ENCODE results near the gene SHMT2. TPM values are rescaled to one million over a fixed set of nuclear protein-coding genes. Genes with fewer than 3 reads are reported as not detected.

SHMT2 gene
- total and polyA plus RNA-seq, 9 of the 15 experiments (the other 6 are each of a cell fraction or from before 2014, with no cell fraction given) = 46.1 to 319 (median 115) TPM

DNA sequence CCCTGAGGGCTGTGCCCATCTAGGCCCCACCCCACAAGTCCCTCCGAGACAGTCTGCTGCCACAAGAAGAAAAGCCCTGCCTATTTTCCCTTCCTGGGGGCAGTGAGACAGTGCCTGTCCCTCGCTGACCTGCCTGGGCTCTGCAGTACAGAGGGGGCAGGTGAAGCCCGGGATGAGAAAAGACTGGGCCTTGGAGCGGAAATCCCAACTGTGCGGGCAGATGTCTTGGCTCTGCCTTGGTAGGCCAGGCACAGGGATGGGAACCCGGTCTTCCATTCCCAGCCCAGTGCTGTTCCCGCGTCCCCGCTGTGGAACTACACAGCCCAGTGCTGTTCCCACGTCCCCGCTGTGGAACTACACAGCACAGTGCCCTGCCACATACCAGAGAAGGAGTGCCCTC is 25.7 kb upstream of the SHMT2 start:
- no peak overlapping the region for H3K4me2 ChIP-seq (ENCODE audit: insufficient read depth, low read length)
- no peaks in the 10 kb centered on the region for H3K79me2 ChIP-seq (ENCODE audit: control insufficient read depth, insufficient read depth, low read length)
- no peak overlapping the region for H2AFZ ChIP-seq (ENCODE audit: low read depth, low read length)
- WGBS (ENCODE audit: insufficient coverage, low coverage, missing lambda C conversion rate) = 3% methylated on average over 11 of the region's 11 CpGs
- BruUV-seq (replicated peaks) = no TSS peak
- H3K4me1 ChIP-seq (replicated peaks in 1 of 2; ENCODE audit: control insufficient read depth in 2 of 2, insufficient read depth in 2 of 2, low read length in 2 of 2) = peaks cover 0 to 34% of the 10 kb centered on the region in 2 experiments; a peak in 2 of 5 replicates
- TF ChIP-seq, protein P1, sequence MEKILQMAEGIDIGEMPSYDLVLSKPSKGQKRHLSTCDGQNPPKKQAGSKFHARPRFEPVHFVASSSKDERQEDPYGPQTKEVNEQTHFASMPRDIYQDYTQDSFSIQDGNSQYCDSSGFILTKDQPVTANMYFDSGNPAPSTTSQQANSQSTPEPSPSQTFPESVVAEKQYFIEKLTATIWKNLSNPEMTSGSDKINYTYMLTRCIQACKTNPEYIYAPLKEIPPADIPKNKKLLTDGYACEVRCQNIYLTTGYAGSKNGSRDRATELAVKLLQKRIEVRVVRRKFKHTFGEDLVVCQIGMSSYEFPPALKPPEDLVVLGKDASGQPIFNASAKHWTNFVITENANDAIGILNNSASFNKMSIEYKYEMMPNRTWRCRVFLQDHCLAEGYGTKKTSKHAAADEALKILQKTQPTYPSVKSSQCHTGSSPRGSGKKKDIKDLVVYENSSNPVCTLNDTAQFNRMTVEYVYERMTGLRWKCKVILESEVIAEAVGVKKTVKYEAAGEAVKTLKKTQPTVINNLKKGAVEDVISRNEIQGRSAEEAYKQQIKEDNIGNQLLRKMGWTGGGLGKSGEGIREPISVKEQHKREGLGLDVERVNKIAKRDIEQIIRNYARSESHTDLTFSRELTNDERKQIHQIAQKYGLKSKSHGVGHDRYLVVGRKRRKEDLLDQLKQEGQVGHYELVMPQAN (IDR thresholded peaks at IDR 0.05; ENCODE audit: borderline replicate concordance) = no peak
- TF ChIP-seq DPF2 (IDR thresholded peaks at IDR 0.05) = no peak
- H4K20me1 ChIP-seq (replicated peaks; ENCODE audit: control insufficient read depth, insufficient read depth, low read length) = peaks cover 18% of the 10 kb centered on the region
- intact Hi-C loops (cut with micrococcal nuclease) = no loop called here
- H3K9me3 ChIP-seq (replicated peaks; ENCODE audit: control insufficient read depth, insufficient read depth, low read depth, low read length) = no peaks in the 10 kb centered on the region
- H3K4me3 ChIP-seq = no peak overlapping the region
- in situ Hi-C loops (cut with MboI) = no loop called here
- DNase-seq (ENCODE audit: extremely low read depth in 1 of 4, low spot score in 3 of 4) = no peak
- peaks cover 52 to 90% of the 10 kb centered on the region in 2 experiments; a peak in 4 of 5 replicates for H3K27me3 ChIP-seq (ENCODE audit: control insufficient read depth in 2 of 2, insufficient read depth in 2 of 2, low read length in 2 of 2)
- ATAC-seq = no peak
- no peak for FAIRE-seq
- H3K9ac ChIP-seq (ENCODE audit: insufficient read depth in 1 of 2, low read depth in 2 of 2, low read length in 2 of 2) = no peak overlapping the region
- POLR2A ChIA-PET = no interaction called here
- H3K27ac ChIP-seq (ENCODE audit: extremely low read depth, low read depth, low read length) = no peak overlapping the region
- H3K36me3 ChIP-seq (ENCODE audit: control insufficient read depth, insufficient read depth, low read length) = no peaks in the 10 kb centered on the region
- peaks cover 1% of the 10 kb centered on the region for H3K9me1 ChIP-seq (ENCODE audit: control insufficient read depth, insufficient read depth, low read length)
- CTCF ChIA-PET (ENCODE audit: low intra/inter-chr PET ratio) = interaction anchor here (0.6 kb wide), 1 partner anchor 35 kb away, joined by 3 read pairs; no protein-coding TSS in a partner anchor

DNA sequence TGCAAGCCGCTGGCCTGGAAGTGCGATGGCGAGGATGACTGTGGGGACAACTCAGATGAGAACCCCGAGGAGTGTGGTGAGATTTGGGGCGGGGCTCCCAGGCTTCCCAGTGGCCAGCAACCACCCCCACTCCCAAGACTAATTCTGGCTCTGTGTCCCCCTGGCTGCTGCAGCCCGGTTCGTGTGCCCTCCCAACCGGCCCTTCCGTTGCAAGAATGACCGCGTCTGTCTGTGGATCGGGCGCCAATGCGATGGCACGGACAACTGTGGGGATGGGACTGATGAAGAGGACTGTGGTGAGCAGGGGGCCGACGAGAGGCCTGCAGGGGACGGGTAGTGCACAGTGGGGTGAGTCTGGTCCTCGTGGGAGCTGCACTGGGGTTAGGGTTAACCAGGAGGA is 25.1 kb upstream of the SHMT2 start:
- Histone ChIP-seq H2AFZ (ENCODE audit: low read depth, low read length) (no peak overlapping the region), H3K4me2 (ENCODE audit: insufficient read depth, low read length) (no peak overlapping the region), H3K4me3 (no peak overlapping the region), H3K27me3 (ENCODE audit: control insufficient read depth in 2 of 2, insufficient read depth in 2 of 2, low read length in 2 of 2) (peaks cover 48 to 90% of the 10 kb centered on the region in 2 experiments; a peak in 4 of 5 replicates), H4K20me1 (replicated peaks; ENCODE audit: control insufficient read depth, insufficient read depth, low read length) (peaks cover 19% of the 10 kb centered on the region), H3K36me3 (ENCODE audit: control insufficient read depth, insufficient read depth, low read length) (no peaks in the 10 kb centered on the region), H3K9ac (ENCODE audit: insufficient read depth in 1 of 2, low read depth in 2 of 2, low read length in 2 of 2) (no peak overlapping the region), H3K27ac (ENCODE audit: extremely low read depth, low read depth, low read length) (no peak overlapping the region), H3K4me1 (replicated peaks in 1 of 2; ENCODE audit: control insufficient read depth in 2 of 2, insufficient read depth in 2 of 2, low read length in 2 of 2) (peaks cover 0 to 36% of the 10 kb centered on the region in 2 experiments; a peak in 2 of 5 replicates), H3K9me3 (replicated peaks; ENCODE audit: control insufficient read depth, insufficient read depth, low read depth, low read length) (no peaks in the 10 kb centered on the region), H3K79me2 (ENCODE audit: control insufficient read depth, insufficient read depth, low read length) (no peaks in the 10 kb centered on the region), H3K9me1 (ENCODE audit: control insufficient read depth, insufficient read depth, low read length) (peaks cover 2% of the 10 kb centered on the region)
- ChIA-PET CTCF (ENCODE audit: low intra/inter-chr PET ratio) (interaction anchor here (0.5 kb wide), 1 partner anchor 34 kb away, joined by 3 read pairs; no protein-coding TSS in a partner anchor), POLR2A (interaction anchor here (0.5 kb wide), 1 partner anchor 19 kb away, joined by 3 read pairs; no protein-coding TSS in a partner anchor)
- 6% methylated on average over 18 of the region's 19 CpGs for WGBS (ENCODE audit: insufficient coverage, low coverage, missing lambda C conversion rate)
- in situ Hi-C loops (cut with MboI) = no loop called here
- no peak for DNase-seq (ENCODE audit: extremely low read depth in 1 of 4, low spot score in 3 of 4)
- BruUV-seq (replicated peaks) = no TSS peak
- no peak for ATAC-seq
- FAIRE-seq = no peak
- intact Hi-C loops (cut with micrococcal nuclease) = no loop called here
- TF ChIP-seq ZNF408 (CRISPR knock-in tag; IDR thresholded peaks at IDR 0.05; ENCODE audit: low read depth) (no peak), BCL6 (CRISPR knock-in tag; IDR thresholded peaks at IDR 0.05) (no peak), SLC30A9 (CRISPR knock-in tag; IDR thresholded peaks at IDR 0.05) (no peak), RBFOX2 (IDR thresholded peaks at IDR 0.05; ENCODE audit: low read depth, low read length) (no peak), ZNF133 (CRISPR knock-in tag; IDR thresholded peaks at IDR 0.05) (no peak), MEF2D (tag; conservative IDR thresholded peaks at IDR 0.05; ENCODE audit: low read depth) (no peak)
- TF ChIP-seq, protein P2, sequence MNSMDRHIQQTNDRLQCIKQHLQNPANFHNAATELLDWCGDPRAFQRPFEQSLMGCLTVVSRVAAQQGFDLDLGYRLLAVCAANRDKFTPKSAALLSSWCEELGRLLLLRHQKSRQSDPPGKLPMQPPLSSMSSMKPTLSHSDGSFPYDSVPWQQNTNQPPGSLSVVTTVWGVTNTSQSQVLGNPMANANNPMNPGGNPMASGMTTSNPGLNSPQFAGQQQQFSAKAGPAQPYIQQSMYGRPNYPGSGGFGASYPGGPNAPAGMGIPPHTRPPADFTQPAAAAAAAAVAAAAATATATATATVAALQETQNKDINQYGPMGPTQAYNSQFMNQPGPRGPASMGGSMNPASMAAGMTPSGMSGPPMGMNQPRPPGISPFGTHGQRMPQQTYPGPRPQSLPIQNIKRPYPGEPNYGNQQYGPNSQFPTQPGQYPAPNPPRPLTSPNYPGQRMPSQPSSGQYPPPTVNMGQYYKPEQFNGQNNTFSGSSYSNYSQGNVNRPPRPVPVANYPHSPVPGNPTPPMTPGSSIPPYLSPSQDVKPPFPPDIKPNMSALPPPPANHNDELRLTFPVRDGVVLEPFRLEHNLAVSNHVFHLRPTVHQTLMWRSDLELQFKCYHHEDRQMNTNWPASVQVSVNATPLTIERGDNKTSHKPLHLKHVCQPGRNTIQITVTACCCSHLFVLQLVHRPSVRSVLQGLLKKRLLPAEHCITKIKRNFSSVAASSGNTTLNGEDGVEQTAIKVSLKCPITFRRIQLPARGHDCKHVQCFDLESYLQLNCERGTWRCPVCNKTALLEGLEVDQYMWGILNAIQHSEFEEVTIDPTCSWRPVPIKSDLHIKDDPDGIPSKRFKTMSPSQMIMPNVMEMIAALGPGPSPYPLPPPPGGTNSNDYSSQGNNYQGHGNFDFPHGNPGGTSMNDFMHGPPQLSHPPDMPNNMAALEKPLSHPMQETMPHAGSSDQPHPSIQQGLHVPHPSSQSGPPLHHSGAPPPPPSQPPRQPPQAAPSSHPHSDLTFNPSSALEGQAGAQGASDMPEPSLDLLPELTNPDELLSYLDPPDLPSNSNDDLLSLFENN (IDR thresholded peaks at IDR 0.05; ENCODE audit: low read depth in 2 of 2, low read length in 2 of 2) = no peak

Data from K562 (cell line).